Neural cell (in vitro differentiated cells): ENCODE data around the gene POLD4. TPM values are rescaled to one million over a fixed set of nuclear protein-coding genes. Genes with fewer than 3 reads are reported as not detected.

ENCODE experiments used
- H2AFZ ChIP-seq: fragments of 200-600, 300-800 bp; sonication (generic), shearing (Covaris generic); 2 replicates; pipeline ENCODE4 v1.6.0; 2014; ENCODE audit warnings: low read depth, mild to moderate bottlenecking, antibody characterized with exemption, low read length, moderate library complexity
- H3F3A ChIP-seq: fragments of 200-600 bp; shearing (Covaris generic); 2 replicates; pipeline ENCODE4 v1.6.1; 2016; ENCODE audit warnings: mild to moderate bottlenecking, moderate library complexity, mixed read lengths, antibody characterized with exemption, low read length; ENCODE audit not compliant: insufficient read depth, poor library complexity, severe bottlenecking
- H3K27ac ChIP-seq: fragments of 200-600, 300-800 bp; sonication (generic), shearing (Covaris generic); 2 replicates; pipeline ENCODE4 v1.5.1; 2014; ENCODE audit warnings: mild to moderate bottlenecking, low read length, moderate library complexity
- H3K27me3 ChIP-seq: fragments of 300-800, 200-600 bp; sonication (generic), shearing (Covaris generic); 2 replicates; pipeline ENCODE4 v1.6.0; 2014; ENCODE audit warnings: mild to moderate bottlenecking, low read depth, low read length, moderate library complexity; ENCODE audit not compliant: insufficient read depth
- H3K36me3 ChIP-seq: fragments of 300-800, 200-600 bp; sonication (generic), shearing (Covaris generic); 2 replicates; pipeline ENCODE4 v1.5.1; 2014; ENCODE audit warnings: mild to moderate bottlenecking, antibody characterized with exemption, low read length, moderate library complexity; ENCODE audit not compliant: insufficient read depth
- H3K4me2 ChIP-seq: fragments of 300-800, 200-600 bp; sonication (generic), shearing (Covaris generic); 2 replicates; pipeline ENCODE4 v1.6.0; 2014; ENCODE audit warnings: mild to moderate bottlenecking, low read length
- H3K4me3 ChIP-seq: fragments of 300-800, 200-600 bp; sonication (generic), shearing (Covaris generic); 2 replicates; pipeline ENCODE4 v1.5.1; 2014; ENCODE audit warnings: mild to moderate bottlenecking, low read length, moderate library complexity
- H3K79me2 ChIP-seq: fragments of 200-600 bp; shearing (Covaris generic); replicated peaks from 2 replicates; pipeline ENCODE4 v1.6.0; 2014; ENCODE audit warnings: mild to moderate bottlenecking, low read length, moderate library complexity; ENCODE audit not compliant: insufficient read depth
- H3K9ac ChIP-seq: fragments of 300-800, 200-600 bp; sonication (generic), shearing (Covaris generic); 2 replicates; pipeline ENCODE4 v1.6.1; 2016; ENCODE audit warnings: mild to moderate bottlenecking, low read length, mixed read lengths
- H3K9me2 ChIP-seq: fragments of 200-600 bp; shearing (Covaris generic); 2 replicates; pipeline ENCODE4 v1.6.1; 2016; ENCODE audit warnings: mild to moderate bottlenecking, low read length, mixed read lengths; ENCODE audit not compliant: insufficient read depth
- H3K9me3 ChIP-seq: fragments of 200-600, 300-800 bp; sonication (generic), shearing (Covaris generic); 2 replicates; pipeline ENCODE4 v1.6.1; 2016; ENCODE audit warnings: mild to moderate bottlenecking, mixed run types, low read length, moderate library complexity, mixed read lengths
- H4K20me1 ChIP-seq: fragments of 200-600 bp; shearing (Covaris generic); 2 replicates; pipeline ENCODE4 v1.6.1; 2016; ENCODE audit warnings: mild to moderate bottlenecking, mixed run types; ENCODE audit not compliant: insufficient read depth
- EP300 ChIP-seq: fragments of 450-650 bp; conservative IDR thresholded peaks from 2 replicates; pipeline ENCODE4 v1.6.1; 2014; ENCODE audit warnings: antibody characterized with exemption, mild to moderate bottlenecking, moderate library complexity; ENCODE audit not compliant: poor library complexity, severe bottlenecking
- EZH2 ChIP-seq: fragments of 200-600, 300-800 bp; shearing (Covaris generic), sonication (generic); IDR thresholded peaks from 2 replicates; pipeline ENCODE4 v1.6.1; 2014; ENCODE audit warnings: antibody characterized with exemption, low read length, borderline replicate concordance, mild to moderate bottlenecking; ENCODE audit not compliant: insufficient read depth, poor library complexity, severe bottlenecking
- MXI1 ChIP-seq: fragments of 450-650 bp; conservative IDR thresholded peaks from 2 replicates; pipeline ENCODE4 v1.6.1; 2014; ENCODE audit warnings: antibody characterized with exemption, mild to moderate bottlenecking; ENCODE audit not compliant: poor library complexity, severe bottlenecking
- POLR2AphosphoS5 ChIP-seq: IDR thresholded peaks from 2 replicates; pipeline ENCODE4 v1.6.1; 2012
- RAD21 ChIP-seq: fragments of 450-650 bp; conservative IDR thresholded peaks from 2 replicates; pipeline ENCODE4 v1.6.1; 2014; ENCODE audit warnings: antibody characterized with exemption, mild to moderate bottlenecking, moderate library complexity
- REST ChIP-seq: IDR thresholded peaks from 2 replicates; pipeline ENCODE4 v1.6.1; 2012; ENCODE audit warnings: borderline replicate concordance
- SMC3 ChIP-seq: fragments of 450-650 bp; conservative IDR thresholded peaks from 2 replicates; pipeline ENCODE4 v1.6.1; 2014; ENCODE audit warnings: antibody characterized with exemption, mild to moderate bottlenecking, moderate library complexity; ENCODE audit not compliant: poor library complexity
- TAF1 ChIP-seq: IDR thresholded peaks from 2 replicates; pipeline ENCODE4 v1.6.1; 2012; ENCODE audit warnings: low read depth
- polyA plus RNA-seq: library from polyadenylated mRNA; depleted of rRNA; stranded (reverse); fragments of >200 nt; gene quantifications from 2 replicates; pipeline ENCODE4 v1.2.3, GENCODE V29; 2014
- TF ChIP-seq, protein P1 (sequence below): fragments of 450-650 bp; IDR thresholded peaks from 2 replicates; pipeline ENCODE4 v1.5.1; 2014; ENCODE audit warnings: antibody characterized with exemption, mild to moderate bottlenecking, moderate library complexity; ENCODE audit not compliant: poor library complexity, severe bottlenecking

POLD4 gene
- polyA plus RNA-seq, 1 donor from 2014 or later: 6.8 TPM

DNA sequence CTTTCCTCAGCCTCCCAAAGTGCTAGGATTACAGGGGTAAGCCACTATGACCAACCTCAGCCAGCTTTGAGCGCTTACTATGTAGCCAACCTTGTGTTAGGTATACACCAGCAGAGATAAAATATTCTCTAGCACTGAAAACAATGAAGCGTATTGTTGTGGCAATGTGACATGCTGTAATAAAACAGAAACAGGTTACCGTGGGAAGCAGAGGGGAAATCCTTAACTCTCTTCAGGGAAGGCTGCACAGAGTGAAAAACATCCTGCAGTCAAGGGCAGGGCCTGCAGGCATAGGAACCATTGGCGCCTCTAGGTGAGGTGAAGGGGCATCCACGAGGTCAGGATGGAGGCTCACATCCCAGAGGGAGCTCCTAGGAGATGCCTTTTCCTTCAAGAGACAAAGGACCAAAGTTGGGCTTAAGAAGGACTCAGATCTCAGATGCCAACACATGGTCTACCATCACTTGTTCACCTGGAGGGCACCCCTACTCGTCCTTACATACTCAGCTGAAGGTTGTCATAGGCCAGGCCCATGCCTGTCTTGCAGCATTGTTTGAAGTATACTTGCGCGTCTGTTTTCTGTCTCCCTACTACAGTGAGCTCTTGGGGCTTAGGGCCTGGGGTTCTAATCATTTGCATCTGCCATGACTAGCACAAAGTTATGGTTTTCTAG, 8.0 kb downstream of the POLD4 start:
- Histone ChIP-seq H3K4me2 (no peak overlapping the region), H2AFZ (no peak overlapping the region), H3K4me3 (no peak overlapping the region), H3K9me3 (no peaks in the 10 kb centered on the region), H3K9ac (no peak overlapping the region), H4K20me1 (no peaks in the 10 kb centered on the region), H3K9me2 (no peaks in the 10 kb centered on the region), H3F3A (no peaks in the 10 kb centered on the region), H3K79me2 (no peaks in the 10 kb centered on the region), H3K27ac (no peak overlapping the region), H3K36me3 (no peaks in the 10 kb centered on the region), H3K27me3 (no peaks in the 10 kb centered on the region)
- TF ChIP-seq EP300 (no peak), REST (no peak), TAF1 (no peak), SMC3 (no peak), MXI1 (no peak)

DNA sequence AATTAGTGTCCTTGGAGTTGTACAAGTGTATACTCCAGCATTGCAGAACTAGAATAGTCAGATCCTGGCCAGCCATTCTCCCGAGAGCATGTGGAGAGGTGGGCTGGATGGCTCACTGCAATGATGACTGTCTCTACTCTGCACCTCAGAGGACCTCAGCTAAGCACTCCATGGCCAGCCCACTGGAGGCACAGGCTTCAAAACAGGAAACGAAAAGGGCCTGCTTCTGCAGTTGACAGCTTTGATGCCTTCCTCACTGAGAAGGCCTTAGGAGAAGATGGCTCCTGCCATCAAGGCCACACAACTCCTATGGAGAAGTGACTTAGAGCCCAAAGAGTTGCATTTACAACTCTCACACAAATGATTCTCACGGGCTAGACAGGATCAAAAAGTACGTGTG, 9.1 kb downstream of the POLD4 start:
- H3K9ac ChIP-seq: no peak overlapping the region
- H3K4me2 ChIP-seq: no peak overlapping the region
- no peak overlapping the region for H3K4me3 ChIP-seq
- no peaks in the 10 kb centered on the region for H3F3A ChIP-seq
- H3K79me2 ChIP-seq: no peaks in the 10 kb centered on the region
- no peaks in the 10 kb centered on the region for H3K9me3 ChIP-seq
- no peaks in the 10 kb centered on the region for H3K27me3 ChIP-seq
- H3K27ac ChIP-seq: no peak overlapping the region
- H3K36me3 ChIP-seq: no peaks in the 10 kb centered on the region
- H2AFZ ChIP-seq: no peak overlapping the region
- no peak for TF ChIP-seq MXI1
- no peaks in the 10 kb centered on the region for H4K20me1 ChIP-seq
- H3K9me2 ChIP-seq: no peaks in the 10 kb centered on the region

- H3K4me2 ChIP-seq: no peak overlapping the region
- H3F3A ChIP-seq: no peaks in the 10 kb centered on the region
- H4K20me1 ChIP-seq: no peaks in the 10 kb centered on the region
- no peak overlapping the region for H3K4me3 ChIP-seq
- no peaks in the 10 kb centered on the region for H3K36me3 ChIP-seq
- H2AFZ ChIP-seq: no peak overlapping the region
- TF ChIP-seq TAF1: no peak
- TF ChIP-seq MXI1: no peak
- no peak for TF ChIP-seq REST
- no peak for TF ChIP-seq POLR2AphosphoS5
- TF ChIP-seq EZH2: no peak
- no peak for TF ChIP-seq SMC3
- TF ChIP-seq, protein P1, sequence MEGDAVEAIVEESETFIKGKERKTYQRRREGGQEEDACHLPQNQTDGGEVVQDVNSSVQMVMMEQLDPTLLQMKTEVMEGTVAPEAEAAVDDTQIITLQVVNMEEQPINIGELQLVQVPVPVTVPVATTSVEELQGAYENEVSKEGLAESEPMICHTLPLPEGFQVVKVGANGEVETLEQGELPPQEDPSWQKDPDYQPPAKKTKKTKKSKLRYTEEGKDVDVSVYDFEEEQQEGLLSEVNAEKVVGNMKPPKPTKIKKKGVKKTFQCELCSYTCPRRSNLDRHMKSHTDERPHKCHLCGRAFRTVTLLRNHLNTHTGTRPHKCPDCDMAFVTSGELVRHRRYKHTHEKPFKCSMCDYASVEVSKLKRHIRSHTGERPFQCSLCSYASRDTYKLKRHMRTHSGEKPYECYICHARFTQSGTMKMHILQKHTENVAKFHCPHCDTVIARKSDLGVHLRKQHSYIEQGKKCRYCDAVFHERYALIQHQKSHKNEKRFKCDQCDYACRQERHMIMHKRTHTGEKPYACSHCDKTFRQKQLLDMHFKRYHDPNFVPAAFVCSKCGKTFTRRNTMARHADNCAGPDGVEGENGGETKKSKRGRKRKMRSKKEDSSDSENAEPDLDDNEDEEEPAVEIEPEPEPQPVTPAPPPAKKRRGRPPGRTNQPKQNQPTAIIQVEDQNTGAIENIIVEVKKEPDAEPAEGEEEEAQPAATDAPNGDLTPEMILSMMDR: no peak
- TF ChIP-seq EP300: no peak
- no peak for TF ChIP-seq RAD21
- H3K27ac ChIP-seq: no peak overlapping the region
- no peak overlapping the region for H3K9ac ChIP-seq
- no peaks in the 10 kb centered on the region for H3K9me3 ChIP-seq
- H3K27me3 ChIP-seq: no peaks in the 10 kb centered on the region
- no peaks in the 10 kb centered on the region for H3K79me2 ChIP-seq
- H3K9me2 ChIP-seq: no peaks in the 10 kb centered on the region
Observed at GRCh38 chr11:67337257-67337656, 16.1 kb downstream of the POLD4 start.
